BJ (cell line): Measurements from ENCODE around the gene MGARP. TPM values are rescaled to one million over a fixed set of nuclear protein-coding genes. Genes with fewer than 3 reads are reported as not detected.

Source experiments
- CTCF ChIA-PET: fragments of 350-600 bp; formaldehyde crosslinking; extraction: SDS; loops from one replicate; lab custom pipeline; 2021; ENCODE audit warnings: antibody characterized with exemption, inconsistent platforms; lab: Yijun Ruan, JAX
- POLR2A ChIA-PET: fragments of 300-600 bp; sonication (Branson Sonifier 250); formaldehyde crosslinking; extraction: SDS; loops from one replicate; lab custom pipeline; 2021; ENCODE audit warnings: antibody characterized with exemption; lab: Charles Lee
- DNase-seq: peaks from one replicate; pipeline ENCODE4 v3.0.0-alpha.2; 2011; ENCODE audit warnings: low read depth
- H3K27me3 ChIP-seq: 2 replicates; pipeline ENCODE4 v1.6.0; 2011; ENCODE audit warnings: low read length; ENCODE audit not compliant: control insufficient read depth, insufficient read depth
- H3K36me3 ChIP-seq: 2 replicates; pipeline ENCODE4 v1.5.1; 2011; ENCODE audit warnings: low read length; ENCODE audit not compliant: control insufficient read depth, insufficient read depth
- H3K4me3 ChIP-seq: 2 replicates; pipeline ENCODE4 v1.5.1; 2011; ENCODE audit warnings: low read depth, mild to moderate bottlenecking, control low read depth, low read length
- polyA plus RNA-seq: library from polyadenylated mRNA; depleted of rRNA; stranded (reverse); fragments of >200 nt; gene quantifications from 2 replicates; pipeline ENCODE4 v1.2.3, GENCODE V29; 2011
- TF ChIP-seq, protein P1 (sequence below): IDR thresholded peaks from 2 replicates; pipeline ENCODE4 v1.5.1; 2011; ENCODE audit warnings: low read depth, mild to moderate bottlenecking, control low read depth, inconsistent platforms, low read length, moderate library complexity; ENCODE audit not compliant: insufficient read depth

The MGARP gene
- polyA plus RNA-seq, 1 experiment, result 24.2 TPM

DNA sequence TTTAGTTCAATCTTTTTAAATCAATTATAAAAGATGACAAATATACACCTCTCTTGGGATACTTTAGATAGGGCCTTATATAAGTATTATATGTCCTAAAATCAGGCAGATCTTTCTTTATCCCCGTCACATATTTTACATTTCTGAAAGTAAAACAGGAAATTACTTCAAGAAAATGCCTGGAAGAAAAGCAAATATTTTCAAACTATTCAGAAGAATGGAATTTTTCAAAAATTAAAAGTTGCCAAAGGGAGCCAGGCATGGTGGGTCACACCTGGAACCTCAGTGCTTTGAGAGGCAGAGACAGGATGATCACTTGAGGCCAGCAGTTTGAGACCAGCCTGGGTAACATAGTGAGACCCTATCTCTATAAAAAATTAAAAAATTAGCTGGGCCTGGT is 34.4 kb downstream of the MGARP start:
- POLR2A ChIA-PET, result interaction anchor here (0.6 kb wide), 1 partner anchor 40 kb away, joined by 5 read pairs; no protein-coding TSS in a partner anchor
- CTCF ChIA-PET, result interaction anchor here (1.2 kb wide), 1 partner anchor 51 kb away, joined by 7 read pairs; no protein-coding TSS in a partner anchor
- DNase-seq, result no peak

DNA sequence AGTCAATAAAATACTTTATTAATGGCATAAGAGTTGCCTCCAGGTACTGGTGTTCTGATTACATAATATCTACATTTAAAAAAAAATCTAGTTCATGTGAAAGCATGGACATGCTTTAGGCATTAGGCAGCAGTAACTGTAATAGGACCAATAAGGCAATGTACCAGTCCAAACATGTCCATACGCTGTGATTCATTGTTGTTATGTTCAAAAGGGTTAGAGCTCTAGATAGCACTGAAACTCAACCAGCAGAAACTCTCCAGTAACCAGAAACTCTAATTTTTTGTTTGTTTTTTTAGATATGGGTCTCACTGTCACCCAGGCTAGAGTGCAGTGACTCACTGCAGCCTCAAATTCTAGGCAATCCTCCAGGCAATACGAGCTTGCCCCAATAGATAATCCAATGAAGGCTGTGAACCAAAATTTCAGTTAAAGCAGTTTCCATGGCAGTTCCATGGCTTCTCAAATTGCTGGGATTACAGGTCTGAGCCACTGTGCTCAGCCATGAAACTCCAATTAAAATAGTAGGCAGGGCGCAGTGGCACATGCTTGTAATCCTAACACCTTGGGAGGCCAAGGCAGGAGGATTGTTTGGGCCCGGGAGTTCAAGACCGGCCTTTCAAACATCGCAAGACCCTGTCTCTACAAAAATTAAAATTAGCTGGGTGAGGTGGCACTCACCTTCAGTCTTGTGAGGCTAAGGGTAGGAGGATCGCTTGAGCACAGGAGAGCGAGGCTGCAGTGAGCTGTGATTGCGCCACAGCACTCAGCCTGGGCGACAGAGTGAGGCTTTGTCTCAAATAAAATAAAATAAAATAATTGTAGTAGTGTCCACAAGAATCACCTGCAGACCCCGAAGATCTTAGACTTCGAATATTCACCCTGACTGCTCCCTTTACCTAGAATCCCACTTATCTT is 36.3 kb downstream of the MGARP start:
- no peaks in the 10 kb centered on the region for H3K36me3 ChIP-seq
- peak; percentile 99 for DNase-seq
- ChIA-PET POLR2A (interaction anchor here (0.5 to 0.9 kb wide), 3 partner anchors 12 to 175 kb away, joined by 4 read pairs; no protein-coding TSS in a partner anchor), CTCF (interaction anchor here (0.6 to 2.5 kb wide), 6 partner anchors 10 to 213 kb away, joined by 3 to 9 read pairs (median 4); partner anchors contain the start of gene MGARP)
- TF ChIP-seq, protein P1, sequence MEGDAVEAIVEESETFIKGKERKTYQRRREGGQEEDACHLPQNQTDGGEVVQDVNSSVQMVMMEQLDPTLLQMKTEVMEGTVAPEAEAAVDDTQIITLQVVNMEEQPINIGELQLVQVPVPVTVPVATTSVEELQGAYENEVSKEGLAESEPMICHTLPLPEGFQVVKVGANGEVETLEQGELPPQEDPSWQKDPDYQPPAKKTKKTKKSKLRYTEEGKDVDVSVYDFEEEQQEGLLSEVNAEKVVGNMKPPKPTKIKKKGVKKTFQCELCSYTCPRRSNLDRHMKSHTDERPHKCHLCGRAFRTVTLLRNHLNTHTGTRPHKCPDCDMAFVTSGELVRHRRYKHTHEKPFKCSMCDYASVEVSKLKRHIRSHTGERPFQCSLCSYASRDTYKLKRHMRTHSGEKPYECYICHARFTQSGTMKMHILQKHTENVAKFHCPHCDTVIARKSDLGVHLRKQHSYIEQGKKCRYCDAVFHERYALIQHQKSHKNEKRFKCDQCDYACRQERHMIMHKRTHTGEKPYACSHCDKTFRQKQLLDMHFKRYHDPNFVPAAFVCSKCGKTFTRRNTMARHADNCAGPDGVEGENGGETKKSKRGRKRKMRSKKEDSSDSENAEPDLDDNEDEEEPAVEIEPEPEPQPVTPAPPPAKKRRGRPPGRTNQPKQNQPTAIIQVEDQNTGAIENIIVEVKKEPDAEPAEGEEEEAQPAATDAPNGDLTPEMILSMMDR, result no peak
- no peaks in the 10 kb centered on the region for H3K27me3 ChIP-seq
- H3K4me3 ChIP-seq, result no peak overlapping the region

More for the DNA sequence above, 34.4 kb downstream of the MGARP start:
- H3K36me3 ChIP-seq, result no peaks in the 10 kb centered on the region
- H3K4me3 ChIP-seq, result no peak overlapping the region
- no peaks in the 10 kb centered on the region for H3K27me3 ChIP-seq
- TF ChIP-seq, protein P1, result no peak

DNA sequence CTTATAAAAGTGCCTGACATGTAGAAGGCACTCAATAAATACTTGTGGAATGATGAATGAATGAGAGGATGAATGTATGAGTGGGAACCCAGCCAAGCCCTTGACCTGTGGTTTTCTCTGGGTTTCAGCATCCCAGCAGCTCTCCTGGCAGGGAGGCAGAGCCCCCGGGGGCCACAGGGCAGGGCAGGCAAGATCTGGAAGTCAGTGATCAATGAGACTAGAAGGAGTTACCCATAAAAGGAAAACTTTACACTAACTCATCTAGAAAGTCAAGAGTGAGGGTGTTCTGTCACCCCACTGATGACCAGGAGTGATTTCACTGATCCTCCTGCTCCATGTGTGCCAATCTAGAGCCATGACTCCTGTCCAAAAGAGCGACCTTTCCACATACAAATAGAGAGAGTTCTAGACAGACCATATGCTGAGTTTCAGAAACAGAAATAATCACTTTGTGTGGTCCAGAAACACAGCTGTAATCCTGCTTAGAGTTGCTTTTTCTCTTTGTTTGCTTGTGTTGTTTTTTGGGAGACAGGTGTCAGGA is 37.4 kb downstream of the MGARP start:
- DNase-seq, result peak; percentile 68
- H3K27me3 ChIP-seq, result no peaks in the 10 kb centered on the region
- TF ChIP-seq, protein P1, result no peak
- no peaks in the 10 kb centered on the region for H3K36me3 ChIP-seq
- no peak overlapping the region for H3K4me3 ChIP-seq
- CTCF ChIA-PET, result interaction anchor here (1.4 to 2.5 kb wide), 3 partner anchors 11 to 212 kb away, joined by 4 to 9 read pairs (median 5); no protein-coding TSS in a partner anchor
- POLR2A ChIA-PET, result no interaction called here

DNA sequence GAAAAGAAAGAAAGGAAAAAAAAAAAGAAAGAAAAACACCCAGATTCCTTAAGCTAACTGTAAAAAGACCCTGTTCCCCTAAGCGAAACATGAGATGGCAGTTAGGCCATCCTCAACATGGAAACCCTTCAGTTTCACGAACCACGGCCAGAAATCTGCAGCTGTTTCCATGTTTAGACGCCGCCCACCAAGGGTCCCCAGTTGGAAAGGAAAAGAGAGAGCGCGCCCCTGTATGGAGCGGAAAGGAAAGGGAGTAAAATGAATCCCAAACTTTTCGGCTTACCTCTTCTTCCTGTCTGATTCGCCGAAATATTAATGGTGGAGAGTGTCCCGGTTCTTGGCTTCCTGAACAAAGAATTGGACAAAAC is 38.3 kb downstream of the MGARP start:
- TF ChIP-seq, protein P1, result no peak
- Histone ChIP-seq H3K27me3 (no peaks in the 10 kb centered on the region), H3K36me3 (no peaks in the 10 kb centered on the region), H3K4me3 (no peak overlapping the region)
- DNase-seq, result no peak
- ChIA-PET POLR2A (no interaction called here), CTCF (interaction anchor here (1.4 kb wide), 1 partner anchor 54 kb away, joined by 5 read pairs; no protein-coding TSS in a partner anchor)
